Stomach (tissue), 9 donors: ENCODE results near the gene ERVK3-1. TPM values are rescaled to one million over a fixed set of nuclear protein-coding genes. Genes with fewer than 3 reads are reported as not detected.

Experiments used
- DNase-seq, 2 donors: peaks; one replicate each; pipeline versions ENCODE4 v3.0.0 to v3.0.0-alpha.2; 2013 to 2019
- H3K27ac ChIP-seq, 5 donors: fragments of 200-600 bp in 4 of 5; sonication (generic) in 4 of 5; one replicate each; pipeline ENCODE4 v1.5.1; 2013 to 2019; ENCODE audit warnings: mild to moderate bottlenecking in 1 of 5, moderate library complexity in 1 of 5
- H3K27me3 ChIP-seq, 3 donors: fragments of 200-600 bp; sonication (generic); one replicate each; pipeline ENCODE4 v1.5.1; 2017 to 2019; ENCODE audit warnings: mixed run types in 1 of 3
- H3K36me3 ChIP-seq, 4 donors: fragments of 200-600 bp; sonication (generic); 1 replicate in 3 of 4; 2 replicates in 1 of 4; pipeline ENCODE4 v1.5.1; 2016 to 2019
- H3K4me1 ChIP-seq, 4 donors: fragments of 200-600 bp; sonication (generic); one replicate each; pipeline ENCODE4 v1.5.1; 2016 to 2019
- H3K4me3 ChIP-seq, 4 donors: fragments of 200-600 bp; sonication (generic) in 3 of 4; one replicate each; pipeline ENCODE4 v1.5.1; 2016 to 2019; ENCODE audit warnings: mild to moderate bottlenecking in 1 of 4
- H3K9me3 ChIP-seq, 4 donors: fragments of 200-600 bp; sonication (generic); one replicate each; pipeline ENCODE4 v1.5.1; 2016 to 2019
- CTCF ChIP-seq, 7 experiments: fragments of 450-650 bp in 4 of 7; fragments of 200-600 bp in 3 of 7; sonication (generic) in 3 of 7; IDR thresholded peaks; one replicate each; pipeline ENCODE4 v1.5.1; 2016 to 2019; ENCODE audit warnings: antibody characterized with exemption in 7 of 7, control low read depth in 2 of 7, mild to moderate bottlenecking in 1 of 7
- EP300 ChIP-seq: sonication (generic); formaldehyde crosslinking; IDR thresholded peaks from one replicate; pipeline ENCODE4 v1.6.1; 2017; ENCODE audit warnings: antibody characterized with exemption
- POLR2A ChIP-seq, 4 donors: fragments of 450-650 bp; IDR thresholded peaks; one replicate each; pipeline ENCODE4 v1.6.1; 2016; ENCODE audit warnings: antibody characterized with exemption in 4 of 4, control low read depth in 2 of 4, mild to moderate bottlenecking in 1 of 4, moderate library complexity in 1 of 4
- POLR2AphosphoS5 ChIP-seq, 3 donors: sonication (generic); formaldehyde crosslinking; IDR thresholded peaks; one replicate each; pipeline ENCODE4 v1.6.1; 2016; ENCODE audit warnings: antibody characterized with exemption in 3 of 3
- WGBS, 5 donors: extraction: QIAGEN DNeasy Blood & Tissue Kit in 3 of 5; methylation state at CpG; one replicate each; pipeline versions ENCODE4 v1.1.5 to v1.1.7; 2013 to 2018; 5-methylcytosine and 5-hydroxymethylcytosine counted together
- intact Hi-C: fragments of 100-400 bp; cut with DNase I; formaldehyde crosslinking; loops from one replicate; pipeline ENCODE4 v1.15.1; 2023; ENCODE audit warnings: low total_unique reads
- polyA plus RNA-seq, 3 donors: library from polyadenylated mRNA; stranded (reverse); fragments of 200-250 nt; gene quantifications; one replicate each; pipeline ENCODE4 v1.2.3, GENCODE V29; 2013
- total RNA-seq, 5 donors: library from RNA; depleted of rRNA; stranded (reverse); fragments of >200 nt; gene quantifications; one replicate each; pipeline versions ENCODE4 v1.1.0 to v1.2.3, GENCODE V29; 2014 to 2016
- donor health status: healthy with polysubstance abuse.
- donor health status: Bipolar disorder and iron deficiency.
- donor health status: healthy.

The ERVK3-1 gene
- total and polyA plus RNA-seq, 8 donors: 25.0 to 93.6 (median 41.5) TPM

GRCh38 chr19:58318297-58318696, 13.1 kb downstream of the ERVK3-1 start:
- WGBS, 5 donors: 72 to 100% (median 83%) methylated on average over 1 to 4 of the region's 4 CpGs
- Histone ChIP-seq H3K4me1 (no peaks in the 10 kb centered on the region), H3K4me3 (no peak overlapping the region), H3K9me3 (no peaks in the 10 kb centered on the region), H3K36me3 (peaks cover 16 to 60% (median 57%) of the 10 kb centered on the region in 4 donors), H3K27me3 (no peaks in the 10 kb centered on the region), H3K27ac (no peak overlapping the region)
- intact Hi-C loops: no loop called here
- DNase-seq: no peak
- no peak for TF ChIP-seq CTCF (IDR thresholded peaks at IDR 0.05)
- no peak for TF ChIP-seq EP300

- no peaks in the 10 kb centered on the region for H3K27me3 ChIP-seq
- H3K27ac ChIP-seq: no peak overlapping the region
Observed at GRCh38 chr19:58319241-58319640, 14.1 kb downstream of the ERVK3-1 start.

GRCh38 chr19:58325311-58326022, 20.3 kb downstream of the ERVK3-1 start:
- WGBS, 5 donors: 55 to 65% (median 62%) methylated on average over 6 of the region's 6 CpGs

More at GRCh38 chr19:58319241-58319640, 14.1 kb downstream of the ERVK3-1 start:
- DNase-seq: no peak
- TF ChIP-seq CTCF (IDR thresholded peaks at IDR 0.05) (no peak), POLR2AphosphoS5 (IDR thresholded peaks at IDR 0.05) (no peak), EP300 (no peak), POLR2A (IDR thresholded peaks at IDR 0.05) (no peak)
- H3K36me3 ChIP-seq: peaks cover 11 to 50% (median 47%) of the 10 kb centered on the region in 4 donors
- no peaks in the 10 kb centered on the region for H3K9me3 ChIP-seq
- H3K4me3 ChIP-seq: no peak overlapping the region
- 92 to 99% (median 95%) methylated on average over 10 of the region's 10 CpGs for WGBS, 5 donors
- intact Hi-C loops: no loop called here
- no peaks in the 10 kb centered on the region for H3K4me1 ChIP-seq

GRCh38 chr19:58326501-58326913, 21.3 kb downstream of the ERVK3-1 start:
- intact Hi-C loops: no loop called here
- Histone ChIP-seq H3K4me3 (peak overlapping the region; percentile 57 to 79 (median 67)), H3K27me3 (no peaks in the 10 kb centered on the region), H3K27ac (peak overlapping the region; percentile 80 to 93 (median 90)), H3K9me3 (no peaks in the 10 kb centered on the region), H3K36me3 (peaks cover 0 to 16% (median 12%) of the 10 kb centered on the region in 4 donors), H3K4me1 (peaks cover 14 to 39% (median 32%) of the 10 kb centered on the region in 4 donors)
- TF ChIP-seq POLR2A (IDR thresholded peaks at IDR 0.05): peak in 1 of 4 donors; percentile 58
- no peak for TF ChIP-seq POLR2AphosphoS5 (IDR thresholded peaks at IDR 0.05)
- 1 to 4% (median 3%) methylated on average over 9 of the region's 9 CpGs for WGBS, 5 donors
- DNase-seq: no peak

More at GRCh38 chr19:58325311-58326022, 20.3 kb downstream of the ERVK3-1 start:
- Histone ChIP-seq H3K36me3 (peaks cover 0 to 16% (median 13%) of the 10 kb centered on the region in 4 donors), H3K27ac (peak overlapping the region in 1 of 5 donors; percentile 32), H3K4me1 (peaks cover 14 to 35% (median 30%) of the 10 kb centered on the region in 4 donors), H3K9me3 (no peaks in the 10 kb centered on the region), H3K27me3 (no peaks in the 10 kb centered on the region), H3K4me3 (peak overlapping the region; percentile 57 to 79 (median 67))
- peak in 1 of 2 donors; percentile 36 for DNase-seq
- TF ChIP-seq POLR2A (IDR thresholded peaks at IDR 0.05) (no peak), POLR2AphosphoS5 (IDR thresholded peaks at IDR 0.05) (no peak), EP300 (no peak)
- intact Hi-C loops: no loop called here

- Histone ChIP-seq H3K27me3 (no peaks in the 10 kb centered on the region), H3K9me3 (no peaks in the 10 kb centered on the region), H3K36me3 (peaks cover 0 to 10% (median 6%) of the 10 kb centered on the region in 4 donors), H3K4me1 (peaks cover 14 to 39% (median 32%) of the 10 kb centered on the region in 4 donors), H3K27ac (peak within 1 kb of the TSS; percentile 87 to 99 (median 92)), H3K4me3 (peak within 1 kb of the TSS; percentile 57 to 79 (median 67))
- intact Hi-C loops: no loop called here
- WGBS, 5 donors: 0 to 1% (median 0%) methylated on average over 31 to 62 of the region's 62 CpGs
- peak in 1 of 7 experiments; percentile 30 for TF ChIP-seq CTCF (IDR thresholded peaks at IDR 0.05)
- no peak for TF ChIP-seq POLR2A (IDR thresholded peaks at IDR 0.05)
- peak; percentile 58 to 83 (median 71) for TF ChIP-seq POLR2AphosphoS5 (IDR thresholded peaks at IDR 0.05)
- DNase-seq: peak; percentile 97 to 99
Observed at GRCh38 chr19:58326914-58327726, 21.9 kb downstream of the ERVK3-1 start, which contains the start of gene ZSCAN22. ZSCAN22 (plus strand) TSS chr19:58326994; CDS start chr19:58334803, 7,809 bp downstream.
